Amniotic stem cell (primary cell): ENCODE data around the gene LRRC8D.
"Not testable (repeated sequence)": the region's sequence is repeated elsewhere in the genome, so short reads cannot be mapped to it uniquely, and the experiment has no call there.

Experiments used
- DNase-seq: peaks from one replicate; lab custom pipeline; 2025; lab: John Stamatoyannopoulos, UW

LRRC8D gene

GRCh38 chr1:89913353-89914095 is 92.7 kb downstream of the LRRC8D start:
- DNase-seq, result no peak

GRCh38 chr1:89917353-89917752 is 96.5 kb downstream of the LRRC8D start:
- DNase-seq, result no peak

- no peak for DNase-seq
These were observed 97.4 kb downstream of the LRRC8D start for GRCh38 chr1:89918127-89918793.

- no peak for DNase-seq
These were observed 97.9 kb downstream of the LRRC8D start for GRCh38 chr1:89918794-89919155.

GRCh38 chr1:89919174-89919573 is 98.3 kb downstream of the LRRC8D start:
- no peak for DNase-seq

- DNase-seq, result no peak
These were observed 102.1 kb downstream of the LRRC8D start for GRCh38 chr1:89922911-89923310.

- no peak for DNase-seq
These were observed 102.7 kb downstream of the LRRC8D start for GRCh38 chr1:89923517-89923916.

- DNase-seq, result not testable (repeated sequence)
These were observed 103.2 kb downstream of the LRRC8D start for GRCh38 chr1:89924075-89924474.

- DNase-seq, result no peak
These were observed 106.2 kb downstream of the LRRC8D start for GRCh38 chr1:89927049-89927448.

GRCh38 chr1:89927478-89927877 is 106.6 kb downstream of the LRRC8D start:
- DNase-seq, result no peak

GRCh38 chr1:89928506-89928905 is 107.7 kb downstream of the LRRC8D start:
- no peak for DNase-seq

GRCh38 chr1:89929467-89930063 is 108.7 kb downstream of the LRRC8D start:
- no peak for DNase-seq

- no peak for DNase-seq
These were observed 109.7 kb downstream of the LRRC8D start for GRCh38 chr1:89930579-89930978.

- DNase-seq, result no peak
These were observed 111.1 kb downstream of the LRRC8D start for GRCh38 chr1:89931964-89932363.

- DNase-seq, result no peak
These were observed 111.9 kb downstream of the LRRC8D start for GRCh38 chr1:89932598-89933364.

- no peak for DNase-seq
These were observed 113.6 kb downstream of the LRRC8D start for GRCh38 chr1:89934461-89934860.

GRCh38 chr1:89935235-89935634 is 114.4 kb downstream of the LRRC8D start:
- DNase-seq, result no peak

GRCh38 chr1:89936694-89937093 is 115.9 kb downstream of the LRRC8D start:
- DNase-seq, result no peak

- no peak for DNase-seq
These were observed 117.6 kb downstream of the LRRC8D start for GRCh38 chr1:89938171-89939055.

- no peak for DNase-seq
These were observed 118.3 kb downstream of the LRRC8D start for GRCh38 chr1:89939059-89939570.

- DNase-seq, result no peak
These were observed 119.0 kb downstream of the LRRC8D start for GRCh38 chr1:89939693-89940438.
